GM12878 (cell line): ENCODE results near the gene RFX3. TPM values are rescaled to one million over a fixed set of nuclear protein-coding genes. Genes with fewer than 3 reads are reported as not detected.
A peak's percentile ranks its signal among the peaks of the same experiment; 100 is the strongest.

Experiments
- ATAC-seq: fragments of 200-7000 bp; cut with Tn5 transposase; 3 replicates; pipeline ENCODE4 v1.9.1; 2020; ENCODE audit warnings: mild to moderate bottlenecking, moderate library complexity
- BruUV-seq: library from RNA; stranded (reverse); fragments of 400-500 nt; replicated peaks from 2 replicates; lab custom pipeline; 2021; lab: Mats Ljungman, UMichigan
- CTCF ChIA-PET: fragments of 300-600 bp; sonication (Branson Sonifier 250); formaldehyde crosslinking; extraction: SDS; loops from one replicate; lab custom pipeline; 2021; ENCODE audit warnings: inconsistent platforms; lab: Yijun Ruan, JAX
- POLR2A ChIA-PET: fragments of 350-600 bp; formaldehyde crosslinking; extraction: SDS; loops from one replicate; lab custom pipeline; 2021; ENCODE audit warnings: inconsistent platforms; lab: Charles Lee
- RAD21 ChIA-PET: fragments of 300-600 bp; sonication (Branson Sonifier 250); formaldehyde crosslinking; loops from one replicate; lab custom pipeline; 2023; ENCODE audit warnings: antibody characterized with exemption; ENCODE audit not compliant: unreplicated experiment; lab: Charles Lee
- SMC1A ChIA-PET: fragments of 300-600 bp; sonication (Branson Sonifier 250); formaldehyde crosslinking; loops from one replicate; lab custom pipeline; 2023; ENCODE audit not compliant: unreplicated experiment, uncharacterized antibody; lab: Charles Lee
- DNase-seq: peaks from one replicate; pipeline ENCODE4 v3.0.0-alpha.2; 2011; ENCODE audit warnings: low read depth, low spot score
- FAIRE-seq: peaks from 3 replicates; lab custom pipeline; 2011; peaks lifted over from hg19 to GRCh38; lab: Jason Lieb, UNC
- H2AFZ ChIP-seq: 2 replicates; pipeline ENCODE4 v1.6.0; 2011; ENCODE audit warnings: low read depth, low read length, control low read depth; ENCODE audit not compliant: control insufficient read depth
- H3K27ac ChIP-seq: 2 replicates; pipeline ENCODE4 v1.5.1; 2011; ENCODE audit warnings: control low read depth; ENCODE audit not compliant: control insufficient read depth, insufficient read depth
- H3K27me3 ChIP-seq, 2 experiments: replicated peaks in 1 of 2; 2 replicates each; pipeline versions ENCODE4 v1.6.0 to v1.6.1; 2011; ENCODE audit warnings: low read length in 1 of 2; ENCODE audit not compliant: control insufficient read depth in 2 of 2, insufficient read depth in 2 of 2
- H3K36me3 ChIP-seq, 2 experiments: 2 replicates each; pipeline ENCODE4 v1.5.1; 2011; ENCODE audit warnings: low read length in 1 of 2; ENCODE audit not compliant: control insufficient read depth in 2 of 2, insufficient read depth in 2 of 2
- H3K4me1 ChIP-seq: 2 replicates; pipeline ENCODE4 v1.6.1; 2011; ENCODE audit warnings: mild to moderate bottlenecking, low read length, moderate library complexity, mixed read lengths; ENCODE audit not compliant: control insufficient read depth, insufficient read depth
- H3K4me2 ChIP-seq: 2 replicates; pipeline ENCODE4 v1.6.0; 2011; ENCODE audit warnings: control low read depth; ENCODE audit not compliant: control insufficient read depth, insufficient read depth
- H3K4me3 ChIP-seq: fragments of 200-600 bp; sonication (generic); 2 replicates; pipeline ENCODE4 v1.5.1; 2016
- H3K79me2 ChIP-seq: 2 replicates; pipeline ENCODE4 v1.6.0; 2011; ENCODE audit warnings: low read length; ENCODE audit not compliant: control insufficient read depth, insufficient read depth
- H3K9ac ChIP-seq: 2 replicates; pipeline ENCODE4 v1.8.0; 2011; ENCODE audit warnings: low read length, control low read depth, mixed read lengths; ENCODE audit not compliant: control insufficient read depth, insufficient read depth
- H3K9me3 ChIP-seq: replicated peaks from 3 replicates; pipeline ENCODE4 v1.5.1; 2011; ENCODE audit warnings: mild to moderate bottlenecking, low read length; ENCODE audit not compliant: control insufficient read depth, insufficient read depth
- H4K20me1 ChIP-seq: 2 replicates; pipeline ENCODE4 v1.6.0; 2011; ENCODE audit not compliant: control insufficient read depth, insufficient read depth
- PAX5 ChIP-seq: IDR thresholded peaks from 2 replicates; pipeline ENCODE4 v1.6.1; 2011; ENCODE audit warnings: low read depth, low read length, borderline replicate concordance
- RCOR1 ChIP-seq: conservative IDR thresholded peaks from 2 replicates; pipeline ENCODE4 v1.6.1; 2012; ENCODE audit warnings: low read depth, low read length, improper control_type of control experiment
- RUNX3 ChIP-seq: IDR thresholded peaks from 2 replicates; pipeline ENCODE4 v1.6.1; 2012; ENCODE audit warnings: low read length, inconsistent platforms
- WGBS: methylation state at CpG from one replicate; pipeline ENCODE4 v1.1.6; 2016; ENCODE audit warnings: low lambda C conversion rate; ENCODE audit not compliant: insufficient replicate concordance, insufficient coverage; ENCODE audit errors: missing lambda C conversion rate; 5-methylcytosine and 5-hydroxymethylcytosine counted together
- in situ Hi-C: fragments of 300-500 bp; cut with MboI; formaldehyde crosslinking; loops from 9 replicates; pipeline ENCODE4 v1.14.3; 2018; ENCODE audit warnings: mixed read lengths
- intact Hi-C: fragments of 100-400 bp; cut with micrococcal nuclease; formaldehyde crosslinking; loops from one replicate; pipeline ENCODE4 v1.14.2; 2022; ENCODE audit not compliant: unreplicated experiment
- polyA plus RNA-seq, 11 experiments: library from polyadenylated mRNA; depleted of rRNA in 4 of 11; unstranded in 6 of 11; stranded (reverse) in 5 of 11; fragments of >200 nt; fragmentation: Nextera tagmentation in 4 of 11; fragmentation: Illumina TruSeq in 1 of 11; extraction: Ambion mirVana in 4 of 11; extraction: Trizol in 1 of 11; gene quantifications; 1 replicate in 1 of 11; 2 replicates in 10 of 11; pipeline versions ENCODE4 v1.2.1 to v1.2.3, GENCODE V29; 2011 to 2016; ENCODE audit warnings: inconsistent platforms in 2 of 11, missing spikeins in 2 of 11, low read depth in 1 of 11
- total RNA-seq, 4 experiments: library from RNA; depleted of rRNA in 3 of 4; stranded (reverse); fragments of >200 nt in 3 of 4; fragmentation: Illumina TruSeq in 1 of 4; extraction: Trizol in 1 of 4; gene quantifications; 2 replicates each; pipeline versions ENCODE4 v1.2.1 to v1.2.3, GENCODE V29; 2013 to 2021
- TF ChIP-seq, protein P1 (sequence below): IDR thresholded peaks from 2 replicates; pipeline ENCODE4 v1.6.1; 2012; ENCODE audit warnings: mild to moderate bottlenecking, low read depth, low read length
- TF ChIP-seq, protein P2 (sequence below): fragments of 450-650 bp; IDR thresholded peaks from 2 replicates; pipeline ENCODE4 v1.6.1; 2017; ENCODE audit warnings: low read depth, mild to moderate bottlenecking, moderate library complexity
- TF ChIP-seq, protein P3 (sequence below): fragments of 450-650 bp; IDR thresholded peaks from 2 replicates; pipeline ENCODE4 v1.6.1; 2018; ENCODE audit warnings: mild to moderate bottlenecking, low read depth, moderate library complexity; ENCODE audit not compliant: partially characterized antibody

RFX3 gene
- total and polyA plus RNA-seq, 10 of the 15 experiments (the other 5 are each of a cell fraction or from before 2014, with no cell fraction given): 1.2 to 26.4 (median 6.7) TPM

GRCh38 chr9:3262826-3263529 is 262.8 kb downstream of the RFX3 start:
- peaks cover 0 to 3% of the 10 kb centered on the region in 2 experiments; a peak in 1 of 4 replicates for H3K36me3 ChIP-seq
- ATAC-seq: no peak
- H3K79me2 ChIP-seq: no peaks in the 10 kb centered on the region
- TF ChIP-seq RUNX3 (0 out of 2 replicates have a peak, but pooled peaks have one; percentile 14), PAX5 (no peak)
- no peak overlapping the region for H3K27ac ChIP-seq
- POLR2A ChIA-PET: no interaction called here
- H3K27me3 ChIP-seq: no peaks in the 10 kb centered on the region
- no peak for FAIRE-seq
- BruUV-seq: no TSS peak
- no peak for DNase-seq
- WGBS: 78% methylated on average over 10 of the region's 10 CpGs
- in situ Hi-C loops: no loop called here
- H2AFZ ChIP-seq: no peak overlapping the region
- no peak overlapping the region for H3K9ac ChIP-seq
- H3K9me3 ChIP-seq: no peaks in the 10 kb centered on the region
- H3K4me2 ChIP-seq: no peak overlapping the region
- CTCF ChIA-PET: no interaction called here
- SMC1A ChIA-PET: interaction anchor here (0.7 to 1.2 kb wide), 3 partner anchors 68 to 182 kb away, joined by 3 to 4 read pairs (median 3); no protein-coding TSS in a partner anchor
- RAD21 ChIA-PET: no interaction called here
- H3K4me3 ChIP-seq: no peak overlapping the region
- peaks cover 4% of the 10 kb centered on the region; the same call in 1 of the 2 replicates for H3K4me1 ChIP-seq
- H4K20me1 ChIP-seq: no peaks in the 10 kb centered on the region
- intact Hi-C loops: no loop called here

- no peak overlapping the region for H3K4me3 ChIP-seq
- CTCF ChIA-PET: no interaction called here
- RAD21 ChIA-PET: no interaction called here
- ATAC-seq: no peak
- H3K27ac ChIP-seq: no peak overlapping the region
- SMC1A ChIA-PET: interaction anchor here (0.7 to 1.3 kb wide), 3 partner anchors 117 to 212 kb away, joined by 3 read pairs; no protein-coding TSS in a partner anchor
- peaks cover 4% of the 10 kb centered on the region; the same call in 1 of the 2 replicates for H3K4me1 ChIP-seq
- no peak overlapping the region for H2AFZ ChIP-seq
- in situ Hi-C loops: no loop called here
- H3K36me3 ChIP-seq: peaks cover 0 to 6% of the 10 kb centered on the region in 2 experiments; a peak in 1 of 4 replicates
- no peak overlapping the region for H3K4me2 ChIP-seq
- POLR2A ChIA-PET: no interaction called here
- DNase-seq: no peak
- H3K9ac ChIP-seq: no peak overlapping the region
- WGBS: 62% methylated on average over 5 of the region's 5 CpGs
- no TSS peak for BruUV-seq
- H3K79me2 ChIP-seq: no peaks in the 10 kb centered on the region
- H4K20me1 ChIP-seq: no peaks in the 10 kb centered on the region
- no peaks in the 10 kb centered on the region for H3K9me3 ChIP-seq
- intact Hi-C loops: no loop called here
- FAIRE-seq: peak; percentile 64
- no peaks in the 10 kb centered on the region for H3K27me3 ChIP-seq
- TF ChIP-seq, protein P1, sequence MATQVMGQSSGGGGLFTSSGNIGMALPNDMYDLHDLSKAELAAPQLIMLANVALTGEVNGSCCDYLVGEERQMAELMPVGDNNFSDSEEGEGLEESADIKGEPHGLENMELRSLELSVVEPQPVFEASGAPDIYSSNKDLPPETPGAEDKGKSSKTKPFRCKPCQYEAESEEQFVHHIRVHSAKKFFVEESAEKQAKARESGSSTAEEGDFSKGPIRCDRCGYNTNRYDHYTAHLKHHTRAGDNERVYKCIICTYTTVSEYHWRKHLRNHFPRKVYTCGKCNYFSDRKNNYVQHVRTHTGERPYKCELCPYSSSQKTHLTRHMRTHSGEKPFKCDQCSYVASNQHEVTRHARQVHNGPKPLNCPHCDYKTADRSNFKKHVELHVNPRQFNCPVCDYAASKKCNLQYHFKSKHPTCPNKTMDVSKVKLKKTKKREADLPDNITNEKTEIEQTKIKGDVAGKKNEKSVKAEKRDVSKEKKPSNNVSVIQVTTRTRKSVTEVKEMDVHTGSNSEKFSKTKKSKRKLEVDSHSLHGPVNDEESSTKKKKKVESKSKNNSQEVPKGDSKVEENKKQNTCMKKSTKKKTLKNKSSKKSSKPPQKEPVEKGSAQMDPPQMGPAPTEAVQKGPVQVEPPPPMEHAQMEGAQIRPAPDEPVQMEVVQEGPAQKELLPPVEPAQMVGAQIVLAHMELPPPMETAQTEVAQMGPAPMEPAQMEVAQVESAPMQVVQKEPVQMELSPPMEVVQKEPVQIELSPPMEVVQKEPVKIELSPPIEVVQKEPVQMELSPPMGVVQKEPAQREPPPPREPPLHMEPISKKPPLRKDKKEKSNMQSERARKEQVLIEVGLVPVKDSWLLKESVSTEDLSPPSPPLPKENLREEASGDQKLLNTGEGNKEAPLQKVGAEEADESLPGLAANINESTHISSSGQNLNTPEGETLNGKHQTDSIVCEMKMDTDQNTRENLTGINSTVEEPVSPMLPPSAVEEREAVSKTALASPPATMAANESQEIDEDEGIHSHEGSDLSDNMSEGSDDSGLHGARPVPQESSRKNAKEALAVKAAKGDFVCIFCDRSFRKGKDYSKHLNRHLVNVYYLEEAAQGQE: no peak
- no peak for TF ChIP-seq RCOR1
- TF ChIP-seq, protein P2, sequence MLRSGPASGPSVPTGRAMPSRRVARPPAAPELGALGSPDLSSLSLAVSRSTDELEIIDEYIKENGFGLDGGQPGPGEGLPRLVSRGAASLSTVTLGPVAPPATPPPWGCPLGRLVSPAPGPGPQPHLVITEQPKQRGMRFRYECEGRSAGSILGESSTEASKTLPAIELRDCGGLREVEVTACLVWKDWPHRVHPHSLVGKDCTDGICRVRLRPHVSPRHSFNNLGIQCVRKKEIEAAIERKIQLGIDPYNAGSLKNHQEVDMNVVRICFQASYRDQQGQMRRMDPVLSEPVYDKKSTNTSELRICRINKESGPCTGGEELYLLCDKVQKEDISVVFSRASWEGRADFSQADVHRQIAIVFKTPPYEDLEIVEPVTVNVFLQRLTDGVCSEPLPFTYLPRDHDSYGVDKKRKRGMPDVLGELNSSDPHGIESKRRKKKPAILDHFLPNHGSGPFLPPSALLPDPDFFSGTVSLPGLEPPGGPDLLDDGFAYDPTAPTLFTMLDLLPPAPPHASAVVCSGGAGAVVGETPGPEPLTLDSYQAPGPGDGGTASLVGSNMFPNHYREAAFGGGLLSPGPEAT: no peak
- TF ChIP-seq, protein P3, sequence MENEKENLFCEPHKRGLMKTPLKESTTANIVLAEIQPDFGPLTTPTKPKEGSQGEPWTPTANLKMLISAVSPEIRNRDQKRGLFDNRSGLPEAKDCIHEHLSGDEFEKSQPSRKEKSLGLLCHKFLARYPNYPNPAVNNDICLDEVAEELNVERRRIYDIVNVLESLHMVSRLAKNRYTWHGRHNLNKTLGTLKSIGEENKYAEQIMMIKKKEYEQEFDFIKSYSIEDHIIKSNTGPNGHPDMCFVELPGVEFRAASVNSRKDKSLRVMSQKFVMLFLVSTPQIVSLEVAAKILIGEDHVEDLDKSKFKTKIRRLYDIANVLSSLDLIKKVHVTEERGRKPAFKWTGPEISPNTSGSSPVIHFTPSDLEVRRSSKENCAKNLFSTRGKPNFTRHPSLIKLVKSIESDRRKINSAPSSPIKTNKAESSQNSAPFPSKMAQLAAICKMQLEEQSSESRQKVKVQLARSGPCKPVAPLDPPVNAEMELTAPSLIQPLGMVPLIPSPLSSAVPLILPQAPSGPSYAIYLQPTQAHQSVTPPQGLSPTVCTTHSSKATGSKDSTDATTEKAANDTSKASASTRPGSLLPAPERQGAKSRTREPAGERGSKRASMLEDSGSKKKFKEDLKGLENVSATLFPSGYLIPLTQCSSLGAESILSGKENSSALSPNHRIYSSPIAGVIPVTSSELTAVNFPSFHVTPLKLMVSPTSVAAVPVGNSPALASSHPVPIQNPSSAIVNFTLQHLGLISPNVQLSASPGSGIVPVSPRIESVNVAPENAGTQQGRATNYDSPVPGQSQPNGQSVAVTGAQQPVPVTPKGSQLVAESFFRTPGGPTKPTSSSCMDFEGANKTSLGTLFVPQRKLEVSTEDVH: no peak
Measured at GRCh38 chr9:3261484-3261883, 264.3 kb downstream of the RFX3 start.
